PC-9 (cell line): ENCODE results near the gene BCKDHA.

Experiments
- EZH2 ChIP-seq: fragments of 200-600 bp; sonication (generic); IDR thresholded peaks from 2 replicates; pipeline ENCODE4 v1.8.0; 2017; ENCODE audit warnings: antibody characterized with exemption, low read depth
- TF ChIP-seq, protein P1 (sequence below): fragments of 200-600 bp; sonication (generic); conservative IDR thresholded peaks from 2 replicates; pipeline ENCODE4 v1.6.1; 2017; ENCODE audit warnings: mixed run types, antibody characterized with exemption, mild to moderate bottlenecking, moderate library complexity

DNA sequence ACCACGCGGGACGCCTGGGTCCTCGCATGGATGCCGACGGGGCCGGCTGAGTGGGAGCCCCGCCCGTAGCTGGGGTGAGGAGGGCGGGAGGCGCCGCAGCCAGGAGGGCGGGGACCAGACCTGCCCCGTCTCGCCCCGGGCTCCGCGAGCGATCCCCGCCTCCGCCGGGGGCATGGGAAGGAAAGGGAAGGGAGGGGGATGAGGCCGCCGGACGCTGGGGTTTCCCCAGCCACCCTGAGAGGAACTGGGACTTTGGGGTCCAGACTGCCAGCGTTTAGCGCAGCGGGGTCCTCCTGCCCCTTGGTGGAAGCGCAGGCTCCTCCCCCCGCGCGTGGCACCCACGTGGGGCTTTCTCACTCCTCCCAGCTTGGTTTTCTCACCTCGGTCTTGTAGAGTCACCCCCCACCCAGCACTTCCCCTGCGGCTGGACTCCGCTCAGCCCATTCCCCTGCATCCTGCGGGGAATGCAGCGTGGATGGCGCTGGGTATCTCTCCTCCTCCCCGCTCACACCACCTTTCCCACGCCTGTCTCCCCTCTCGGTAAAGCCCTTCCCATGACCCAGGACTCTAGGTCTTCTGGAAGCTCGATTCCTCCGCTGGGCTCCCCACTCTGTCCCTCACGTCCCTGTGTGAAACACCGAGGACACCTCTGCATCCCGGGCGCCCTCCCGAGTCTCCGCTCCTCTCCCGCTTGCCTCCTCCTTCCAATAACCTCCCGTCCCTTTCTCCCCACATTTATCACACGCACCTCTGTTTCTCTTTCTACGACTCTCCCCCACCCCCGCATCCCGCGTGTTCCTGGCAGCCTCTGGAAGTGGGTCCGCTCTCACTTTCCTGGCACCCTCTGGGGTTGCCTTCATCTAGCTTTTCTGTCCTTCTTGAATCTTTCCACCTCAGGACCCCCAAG, 46.0 kb upstream of the BCKDHA start:
- TF ChIP-seq, protein P1, sequence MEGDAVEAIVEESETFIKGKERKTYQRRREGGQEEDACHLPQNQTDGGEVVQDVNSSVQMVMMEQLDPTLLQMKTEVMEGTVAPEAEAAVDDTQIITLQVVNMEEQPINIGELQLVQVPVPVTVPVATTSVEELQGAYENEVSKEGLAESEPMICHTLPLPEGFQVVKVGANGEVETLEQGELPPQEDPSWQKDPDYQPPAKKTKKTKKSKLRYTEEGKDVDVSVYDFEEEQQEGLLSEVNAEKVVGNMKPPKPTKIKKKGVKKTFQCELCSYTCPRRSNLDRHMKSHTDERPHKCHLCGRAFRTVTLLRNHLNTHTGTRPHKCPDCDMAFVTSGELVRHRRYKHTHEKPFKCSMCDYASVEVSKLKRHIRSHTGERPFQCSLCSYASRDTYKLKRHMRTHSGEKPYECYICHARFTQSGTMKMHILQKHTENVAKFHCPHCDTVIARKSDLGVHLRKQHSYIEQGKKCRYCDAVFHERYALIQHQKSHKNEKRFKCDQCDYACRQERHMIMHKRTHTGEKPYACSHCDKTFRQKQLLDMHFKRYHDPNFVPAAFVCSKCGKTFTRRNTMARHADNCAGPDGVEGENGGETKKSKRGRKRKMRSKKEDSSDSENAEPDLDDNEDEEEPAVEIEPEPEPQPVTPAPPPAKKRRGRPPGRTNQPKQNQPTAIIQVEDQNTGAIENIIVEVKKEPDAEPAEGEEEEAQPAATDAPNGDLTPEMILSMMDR, result no peak
- TF ChIP-seq EZH2, result no peak
